ENCODE data around the gene CNNM3. TPM values are rescaled to one million over a fixed set of nuclear protein-coding genes. Genes with fewer than 3 reads are reported as not detected.

Gene CNNM3
- total RNA-seq, 2 experiments from 2014 or later = 13.5 to 18.6 TPM

GRCh38 chr2:96797066-96797625 is 18.9 kb upstream of the CNNM3 start:
- no peak overlapping the region for H3K4me3 ChIP-seq (ENCODE audit: low read depth, low read length, poor library complexity, severe bottlenecking)
- no peak overlapping the region for H3K4me2 ChIP-seq (ENCODE audit: low read length)
- no TSS peak for BruUV-seq (replicated peaks)
- H3K36me3 ChIP-seq (ENCODE audit: insufficient read depth, low read length) = peaks cover 10% of the 10 kb centered on the region; the same call in 1 of the 2 replicates
- H3K9me2 ChIP-seq (ENCODE audit: insufficient read depth, low read length) = no peaks in the 10 kb centered on the region
- intact Hi-C loops (cut with micrococcal nuclease; ENCODE audit: unreplicated experiment) = no loop called here
- POLR2A ChIA-PET = interaction anchor here (1.2 kb wide), 1 partner anchor 13 kb away, joined by 3 read pairs; no protein-coding TSS in a partner anchor
- no peaks in the 10 kb centered on the region for H3K9me3 ChIP-seq (ENCODE audit: low read length)
- H3K4me1 ChIP-seq (ENCODE audit: insufficient read depth, low read length, poor library complexity, severe bottlenecking) = peaks cover 12% of the 10 kb centered on the region
- no peak for DNase-seq (ENCODE audit: low spot score)
- no peak overlapping the region for H3K27ac ChIP-seq (ENCODE audit: low read depth, low read length, poor library complexity, severe bottlenecking)
- no peak overlapping the region for H2AFZ ChIP-seq (ENCODE audit: low read length)
- CTCF ChIA-PET (ENCODE audit: unreplicated experiment) = no interaction called here
- no peaks in the 10 kb centered on the region for H4K20me1 ChIP-seq (ENCODE audit: insufficient read depth, low read length)
- TF ChIP-seq EZH2phosphoT487 (IDR thresholded peaks at IDR 0.05; ENCODE audit: borderline replicate concordance, low read depth, low read length) = no peak
- TF ChIP-seq, protein P1, sequence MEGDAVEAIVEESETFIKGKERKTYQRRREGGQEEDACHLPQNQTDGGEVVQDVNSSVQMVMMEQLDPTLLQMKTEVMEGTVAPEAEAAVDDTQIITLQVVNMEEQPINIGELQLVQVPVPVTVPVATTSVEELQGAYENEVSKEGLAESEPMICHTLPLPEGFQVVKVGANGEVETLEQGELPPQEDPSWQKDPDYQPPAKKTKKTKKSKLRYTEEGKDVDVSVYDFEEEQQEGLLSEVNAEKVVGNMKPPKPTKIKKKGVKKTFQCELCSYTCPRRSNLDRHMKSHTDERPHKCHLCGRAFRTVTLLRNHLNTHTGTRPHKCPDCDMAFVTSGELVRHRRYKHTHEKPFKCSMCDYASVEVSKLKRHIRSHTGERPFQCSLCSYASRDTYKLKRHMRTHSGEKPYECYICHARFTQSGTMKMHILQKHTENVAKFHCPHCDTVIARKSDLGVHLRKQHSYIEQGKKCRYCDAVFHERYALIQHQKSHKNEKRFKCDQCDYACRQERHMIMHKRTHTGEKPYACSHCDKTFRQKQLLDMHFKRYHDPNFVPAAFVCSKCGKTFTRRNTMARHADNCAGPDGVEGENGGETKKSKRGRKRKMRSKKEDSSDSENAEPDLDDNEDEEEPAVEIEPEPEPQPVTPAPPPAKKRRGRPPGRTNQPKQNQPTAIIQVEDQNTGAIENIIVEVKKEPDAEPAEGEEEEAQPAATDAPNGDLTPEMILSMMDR (conservative IDR thresholded peaks at IDR 0.05; ENCODE audit: low read length) = no peak
- no peaks in the 10 kb centered on the region for H3K79me2 ChIP-seq (ENCODE audit: insufficient read depth, low read depth, low read length)

DNA sequence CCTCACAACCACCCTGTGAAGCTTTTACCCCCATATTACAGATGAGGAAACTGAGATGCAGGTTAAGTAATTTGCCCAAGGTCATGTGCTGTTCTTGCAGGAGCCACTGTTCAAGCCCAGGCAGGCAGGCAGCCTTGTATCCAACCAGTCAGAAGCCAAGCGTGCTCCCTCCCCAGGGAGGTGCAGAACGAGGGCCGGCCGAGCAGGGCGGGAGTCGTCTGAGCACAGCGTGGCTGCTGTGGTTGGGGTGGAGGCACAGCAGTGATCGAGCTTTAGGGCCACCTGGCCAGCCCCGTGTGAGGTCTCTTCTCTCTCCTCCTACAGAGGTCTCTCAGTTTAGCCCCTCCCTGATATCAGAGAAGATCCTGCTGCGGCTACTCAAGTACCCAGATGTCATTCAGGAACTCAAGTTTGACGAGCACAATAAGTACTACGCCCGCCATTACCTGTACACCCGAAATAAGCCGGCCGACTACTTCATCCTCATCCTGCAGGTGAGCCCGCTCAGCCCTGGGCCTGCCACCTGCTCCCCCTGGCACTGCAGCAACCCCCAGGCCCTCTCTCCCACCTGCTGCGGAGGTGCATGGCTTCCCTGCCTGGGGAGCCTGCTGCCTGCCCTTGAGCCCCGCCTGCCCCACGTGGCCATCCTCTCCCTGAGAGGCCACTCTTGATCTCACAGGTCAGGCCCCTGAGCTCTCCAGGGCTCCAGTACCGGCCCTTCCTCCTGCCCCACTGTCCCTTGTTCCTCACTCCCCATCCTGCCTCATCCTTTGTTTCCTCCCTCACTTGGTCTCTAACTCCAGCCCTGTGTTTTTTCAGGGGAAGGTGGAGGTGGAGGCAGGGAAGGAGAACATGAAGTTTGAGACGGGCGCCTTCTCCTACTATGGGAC is 17.1 kb upstream of the CNNM3 start:
- intact Hi-C loops (cut with micrococcal nuclease; ENCODE audit: unreplicated experiment) = no loop called here
- ChIA-PET POLR2A (no interaction called here), CTCF (ENCODE audit: unreplicated experiment) (no interaction called here)
- no TSS peak for BruUV-seq (replicated peaks)
- no peaks in the 10 kb centered on the region for H3K79me2 ChIP-seq (ENCODE audit: insufficient read depth, low read depth, low read length)
- no peak for DNase-seq (ENCODE audit: low spot score)
- no peak overlapping the region for H3K4me2 ChIP-seq (ENCODE audit: low read length)
- peaks cover 16% of the 10 kb centered on the region for H3K4me1 ChIP-seq (ENCODE audit: insufficient read depth, low read length, poor library complexity, severe bottlenecking)
- H3K36me3 ChIP-seq (ENCODE audit: insufficient read depth, low read length) = peaks cover 10% of the 10 kb centered on the region; the same call in 1 of the 2 replicates
- H4K20me1 ChIP-seq (ENCODE audit: insufficient read depth, low read length) = no peaks in the 10 kb centered on the region
- no peaks in the 10 kb centered on the region for H3K9me3 ChIP-seq (ENCODE audit: low read length)
- TF ChIP-seq, protein P1 (conservative IDR thresholded peaks at IDR 0.05; ENCODE audit: low read length) = no peak
- no peak for TF ChIP-seq EZH2phosphoT487 (IDR thresholded peaks at IDR 0.05; ENCODE audit: borderline replicate concordance, low read depth, low read length)
- no peak overlapping the region for H3K27ac ChIP-seq (ENCODE audit: low read depth, low read length, poor library complexity, severe bottlenecking)
- no peak overlapping the region for H2AFZ ChIP-seq (ENCODE audit: low read length)
- no peaks in the 10 kb centered on the region for H3K9me2 ChIP-seq (ENCODE audit: insufficient read depth, low read length)
- no peak overlapping the region for H3K4me3 ChIP-seq (ENCODE audit: low read depth, low read length, poor library complexity, severe bottlenecking)

DNA sequence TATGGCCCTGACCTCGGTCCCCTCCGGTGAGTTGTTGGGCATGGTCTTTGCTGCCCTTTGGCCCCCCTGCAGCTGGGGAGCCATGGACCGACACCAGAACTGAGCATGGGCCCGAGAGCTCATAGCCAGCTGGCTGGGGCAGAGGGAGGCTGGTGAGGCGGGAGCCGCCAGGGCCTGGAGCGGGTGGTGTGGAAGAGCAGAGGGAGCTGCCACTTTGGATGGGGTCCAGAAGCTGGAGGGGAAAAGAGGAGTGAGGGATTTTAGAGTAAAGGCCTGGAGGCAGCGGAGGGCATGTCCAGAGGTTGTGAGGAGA is 16.5 kb upstream of the CNNM3 start:
- peaks cover 10% of the 10 kb centered on the region; the same call in 1 of the 2 replicates for H3K36me3 ChIP-seq (ENCODE audit: insufficient read depth, low read length)
- ChIA-PET CTCF (ENCODE audit: unreplicated experiment) (no interaction called here), POLR2A (no interaction called here)
- H3K27ac ChIP-seq (ENCODE audit: low read depth, low read length, poor library complexity, severe bottlenecking) = no peak overlapping the region
- no peak overlapping the region for H3K4me3 ChIP-seq (ENCODE audit: low read depth, low read length, poor library complexity, severe bottlenecking)
- H3K4me1 ChIP-seq (ENCODE audit: insufficient read depth, low read length, poor library complexity, severe bottlenecking) = peaks cover 16% of the 10 kb centered on the region
- DNase-seq (ENCODE audit: low spot score) = no peak
- H3K79me2 ChIP-seq (ENCODE audit: insufficient read depth, low read depth, low read length) = no peaks in the 10 kb centered on the region
- intact Hi-C loops (cut with micrococcal nuclease; ENCODE audit: unreplicated experiment) = no loop called here
- H4K20me1 ChIP-seq (ENCODE audit: insufficient read depth, low read length) = no peaks in the 10 kb centered on the region
- TF ChIP-seq, protein P1 (conservative IDR thresholded peaks at IDR 0.05; ENCODE audit: low read length) = no peak
- no peak for TF ChIP-seq EZH2phosphoT487 (IDR thresholded peaks at IDR 0.05; ENCODE audit: borderline replicate concordance, low read depth, low read length)
- no peak overlapping the region for H2AFZ ChIP-seq (ENCODE audit: low read length)
- H3K9me2 ChIP-seq (ENCODE audit: insufficient read depth, low read length) = no peaks in the 10 kb centered on the region
- no peaks in the 10 kb centered on the region for H3K9me3 ChIP-seq (ENCODE audit: low read length)
- BruUV-seq (replicated peaks) = no TSS peak
- no peak overlapping the region for H3K4me2 ChIP-seq (ENCODE audit: low read length)
